MM.1S (cell line): ENCODE measurements around the gene TBC1D13.

Experiments
- CTCF ChIP-seq: fragments of 300-600 bp; sonication (generic); IDR thresholded peaks from 2 replicates; pipeline ENCODE4 v1.5.1; 2016; ENCODE audit warnings: antibody characterized with exemption, low read length, mixed read lengths
- EZH2 ChIP-seq: fragments of 300-600 bp; sonication (generic); optimal IDR thresholded peaks from 2 replicates; pipeline ENCODE3; 2017; ENCODE audit warnings: low read depth, mild to moderate bottlenecking, antibody characterized with exemption, low read length, mixed read lengths
- EZH2phosphoT487 ChIP-seq: fragments of 300-600 bp; sonication (generic); IDR thresholded peaks from 2 replicates; pipeline ENCODE4 v1.6.1; 2018; ENCODE audit warnings: antibody characterized with exemption, low read length

- TF ChIP-seq CTCF = no peak
- no peak for TF ChIP-seq EZH2phosphoT487
- no peak for TF ChIP-seq EZH2
These were observed 33.4 kb upstream of the TBC1D13 start for GRCh38 chr9:128753627-128754026.
